ENCODE measurements around the gene RAD9B. TPM values are rescaled to one million over a fixed set of nuclear protein-coding genes. Genes with fewer than 3 reads are reported as not detected.

Gene RAD9B
- total and polyA plus RNA-seq, 10 of the 15 experiments (the other 5 are each of a cell fraction or from before 2014, with no cell fraction given): 0.54 to 2.0 (median 1.3) TPM

GRCh38 chr12:110546339-110546738 is 44.2 kb downstream of the RAD9B start:
- POLR2A ChIA-PET: no interaction called here
- WGBS (ENCODE audit: insufficient coverage, insufficient replicate concordance, low lambda C conversion rate, missing lambda C conversion rate): 99% methylated on average over 3 of the region's 3 CpGs
- in situ Hi-C loops (cut with MboI) (no loop called here), intact Hi-C loops (cut with micrococcal nuclease; ENCODE audit: unreplicated experiment) (loop anchor here (5.0 kb wide), 1 partner anchor 34 kb away; no protein-coding TSS in a partner anchor)
- Histone ChIP-seq H3K4me3 (no peak overlapping the region), H4K20me1 (ENCODE audit: control insufficient read depth, insufficient read depth) (peaks cover 4% of the 10 kb centered on the region), H3K27me3 (replicated peaks in 1 of 2; ENCODE audit: control insufficient read depth in 2 of 2, insufficient read depth in 2 of 2, low read length in 1 of 2) (no peaks in the 10 kb centered on the region), H3K36me3 (ENCODE audit: control insufficient read depth in 2 of 2, insufficient read depth in 2 of 2, low read length in 1 of 2) (peaks cover 6 to 45% of the 10 kb centered on the region in 2 experiments), H3K4me2 (ENCODE audit: control insufficient read depth, insufficient read depth) (no peak overlapping the region), H3K4me1 (ENCODE audit: control insufficient read depth, insufficient read depth, low read length) (peaks cover 31% of the 10 kb centered on the region), H2AFZ (ENCODE audit: control insufficient read depth, low read depth, low read length) (no peak overlapping the region), H3K9ac (ENCODE audit: control insufficient read depth, insufficient read depth, low read length) (no peak overlapping the region), H3K9me3 (replicated peaks; ENCODE audit: control insufficient read depth, insufficient read depth, low read length) (no peaks in the 10 kb centered on the region), H3K79me2 (ENCODE audit: control insufficient read depth, insufficient read depth, low read length) (peaks cover 82% of the 10 kb centered on the region), H3K27ac (ENCODE audit: control insufficient read depth, insufficient read depth) (no peak overlapping the region)
- RAD21 ChIA-PET (ENCODE audit: unreplicated experiment): interaction anchor here (2.6 kb wide), 1 partner anchor 13 kb away, joined by 7 read pairs; no protein-coding TSS in a partner anchor
- BruUV-seq (replicated peaks): no TSS peak
- CTCF ChIA-PET: no interaction called here
- ATAC-seq (no peak), DNase-seq (ENCODE audit: low read depth, low spot score) (no peak), FAIRE-seq (no peak)
- TF ChIP-seq NR2C2 (IDR thresholded peaks at IDR 0.05; ENCODE audit: borderline replicate concordance, control insufficient read depth, insufficient read length, low read depth) (no peak), SPI1 (IDR thresholded peaks at IDR 0.05; ENCODE audit: borderline replicate concordance, insufficient read depth, low read depth, low read length) (no peak), IRF5 (IDR thresholded peaks at IDR 0.05; ENCODE audit: borderline replicate concordance) (no peak), ELK1 (IDR thresholded peaks at IDR 0.05; ENCODE audit: low read depth, low read length) (no peak), BHLHE40 (IDR thresholded peaks at IDR 0.05; ENCODE audit: borderline replicate concordance in 1 of 2, low read depth in 2 of 2, low read length in 1 of 2) (no peak), CHD4 (IDR thresholded peaks at IDR 0.05) (no peak), MYC (IDR thresholded peaks at IDR 0.05; ENCODE audit: insufficient read depth, insufficient read length, insufficient replicate concordance, low read length, severe bottlenecking) (no peak), NBN (IDR thresholded peaks at IDR 0.05) (no peak), ZBTB11 (CRISPR knock-in tag; IDR thresholded peaks at IDR 0.05) (no peak), RBBP5 (conservative IDR thresholded peaks at IDR 0.05) (no peak), ZNF274 (IDR thresholded peaks at IDR 0.05; ENCODE audit: insufficient read depth, insufficient read length) (no peak), ZBTB33 (IDR thresholded peaks at IDR 0.05) (no peak), CREB1 (IDR thresholded peaks at IDR 0.05; ENCODE audit: low read depth) (no peak), HDAC6 (IDR thresholded peaks at IDR 0.05; ENCODE audit: unreplicated experiment) (no peak), FOXM1 (IDR thresholded peaks at IDR 0.05; ENCODE audit: low read depth, low read length) (no peak)
- SMC1A ChIA-PET (ENCODE audit: uncharacterized antibody, unreplicated experiment): no interaction called here
